GM18951 (cell line): ENCODE measurements around the gene LBHD1.
"Not testable (repeated sequence)": the region's sequence is repeated elsewhere in the genome, so short reads cannot be mapped to it uniquely, and the experiment has no call there.

Experiments used
- POLR2A ChIP-seq: IDR thresholded peaks from 4 replicates; pipeline ENCODE4 v1.6.1; 2011; ENCODE audit warnings: mild to moderate bottlenecking; ENCODE audit not compliant: insufficient read length, insufficient read depth; ENCODE audit errors: extremely low read depth
- in situ Hi-C: fragments of 300-500 bp; cut with MboI; formaldehyde crosslinking; loops from one replicate; pipeline ENCODE4 v1.12.0; 2022; ENCODE audit warnings: low sequenced_read_pairs, mixed read lengths, inconsistent platforms; ENCODE audit not compliant: unreplicated experiment

LBHD1 gene

GRCh38 chr11:62680825-62681240 lies 8.8 kb upstream of the LBHD1 start:
- in situ Hi-C loops = no loop called here
- TF ChIP-seq POLR2A = no peak

GRCh38 chr11:62678770-62679696 lies 7.0 kb upstream of the LBHD1 start, which contains the start of gene UBXN1:
TSS of gene UBXN1 (minus strand) at chr11:62679073. CDS start at chr11:62678923, 150 bp downstream.
- in situ Hi-C loops = no loop called here
- TF ChIP-seq POLR2A = peak; percentile 84

- TF ChIP-seq POLR2A = no peak
- in situ Hi-C loops = no loop called here
These were observed 6.3 kb upstream of the LBHD1 start for GRCh38 chr11:62678433-62678769.

GRCh38 chr11:62677714-62678113 lies 5.6 kb upstream of the LBHD1 start:
- in situ Hi-C loops = no loop called here

GRCh38 chr11:62677156-62677555 lies 5.1 kb upstream of the LBHD1 start:
- in situ Hi-C loops = no loop called here
- no peak for TF ChIP-seq POLR2A

More at GRCh38 chr11:62677714-62678113, 5.6 kb upstream of the LBHD1 start:
- no peak for TF ChIP-seq POLR2A

GRCh38 chr11:62676698-62677097 lies 4.6 kb upstream of the LBHD1 start:
- in situ Hi-C loops = no loop called here
- no peak for TF ChIP-seq POLR2A

- in situ Hi-C loops = not testable (repeated sequence)
These were observed 3.3 kb upstream of the LBHD1 start for GRCh38 chr11:62675415-62675814.

- no peak for TF ChIP-seq POLR2A
- in situ Hi-C loops = no loop called here
These were observed 1.1 kb upstream of the LBHD1 start for GRCh38 chr11:62673196-62673525.

- in situ Hi-C loops = no loop called here
- no peak for TF ChIP-seq POLR2A
These were observed 845 bp downstream of the LBHD1 start for GRCh38 chr11:62671236-62671607.

- no peak for TF ChIP-seq POLR2A
- in situ Hi-C loops = no loop called here
These were observed 2.5 kb downstream of the LBHD1 start for GRCh38 chr11:62669420-62670161.

GRCh38 chr11:62667460-62667859 lies 4.6 kb downstream of the LBHD1 start:
- TF ChIP-seq POLR2A = no peak
- in situ Hi-C loops = no loop called here

GRCh38 chr11:62666259-62666926 lies 5.7 kb downstream of the LBHD1 start:
- in situ Hi-C loops = no loop called here
- peak; percentile 28 for TF ChIP-seq POLR2A

- no peak for TF ChIP-seq POLR2A
- in situ Hi-C loops = no loop called here
These were observed 6.3 kb downstream of the LBHD1 start for GRCh38 chr11:62665599-62666258.
